ENCODE data around the gene STAT5A. TPM values are rescaled to one million over a fixed set of nuclear protein-coding genes. Genes with fewer than 3 reads are reported as not detected.
"Not testable (repeated sequence)": the region's sequence is repeated elsewhere in the genome, so short reads cannot be mapped to it uniquely, and the experiment has no call there.

Gene STAT5A
- total and polyA plus RNA-seq, 5 donors, result 8.1 to 30.5 (median 23.3) TPM

- H3K4me1 ChIP-seq (ENCODE audit: control insufficient read depth, insufficient read depth, low read length); ATAC-seq; H3K9me3 ChIP-seq (ENCODE audit: control insufficient read depth, low read length); H3K4me3 ChIP-seq (ENCODE audit: low read length); DNase-seq; intact Hi-C loops (cut with DNase I); H3K27me3 ChIP-seq (ENCODE audit: control insufficient read depth, insufficient read depth); H3K27ac ChIP-seq (ENCODE audit: low read length): not testable (repeated sequence)
- WGBS, result 93% methylated on average over 3 of the region's 17 CpGs
Measured at GRCh38 chr17:42299913-42300312, 11.6 kb downstream of the STAT5A start.

GRCh38 chr17:42301022-42301421 lies 12.7 kb downstream of the STAT5A start:
- Histone ChIP-seq H3K27me3 (ENCODE audit: control insufficient read depth, insufficient read depth) (no peaks in the 10 kb centered on the region), H3K4me3 (ENCODE audit: low read length) (no peak overlapping the region), H3K4me1 (ENCODE audit: control insufficient read depth, insufficient read depth, low read length) (no peaks in the 10 kb centered on the region), H3K9me3 (ENCODE audit: control insufficient read depth, low read length) (no peaks in the 10 kb centered on the region), H3K27ac (ENCODE audit: low read length) (no peak overlapping the region)
- ATAC-seq (no peak), DNase-seq (peak in 1 of 3 donors; percentile 28)
- 81% methylated on average over 9 of the region's 9 CpGs for WGBS
- intact Hi-C loops (cut with DNase I), result no loop called here

- DNase-seq, result peak in 1 of 3 donors; percentile 9
- Histone ChIP-seq H3K9me3 (ENCODE audit: control insufficient read depth, low read length) (no peaks in the 10 kb centered on the region), H3K27ac (ENCODE audit: low read length) (no peak overlapping the region), H3K4me3 (ENCODE audit: low read length) (no peak overlapping the region), H3K27me3 (ENCODE audit: control insufficient read depth, insufficient read depth) (no peaks in the 10 kb centered on the region), H3K4me1 (ENCODE audit: control insufficient read depth, insufficient read depth, low read length) (no peaks in the 10 kb centered on the region)
- ATAC-seq, result no peak
- WGBS, result 81% methylated on average over 3 of the region's 3 CpGs
- intact Hi-C loops (cut with DNase I), result no loop called here
Measured at GRCh38 chr17:42303694-42304093, 15.4 kb downstream of the STAT5A start.

GRCh38 chr17:42304187-42305030 lies 16.1 kb downstream of the STAT5A start:
- Histone ChIP-seq H3K4me3 (ENCODE audit: low read length) (no peak overlapping the region), H3K27ac (ENCODE audit: low read length) (no peak overlapping the region), H3K9me3 (ENCODE audit: control insufficient read depth, low read length) (no peaks in the 10 kb centered on the region), H3K4me1 (ENCODE audit: control insufficient read depth, insufficient read depth, low read length) (no peaks in the 10 kb centered on the region), H3K27me3 (ENCODE audit: control insufficient read depth, insufficient read depth) (no peaks in the 10 kb centered on the region)
- 96% methylated on average over 16 of the region's 16 CpGs for WGBS
- ATAC-seq, result no peak
- peak in 1 of 3 donors; percentile 40 for DNase-seq
- intact Hi-C loops (cut with DNase I), result loop anchor here in 1 of 4 donors (5.0 kb wide), 1 partner anchor 228 kb away; no protein-coding TSS in a partner anchor

GRCh38 chr17:42305031-42305330 lies 16.7 kb downstream of the STAT5A start:
- H3K27me3 ChIP-seq (ENCODE audit: control insufficient read depth, insufficient read depth); H3K4me3 ChIP-seq (ENCODE audit: low read length); H3K4me1 ChIP-seq (ENCODE audit: control insufficient read depth, insufficient read depth, low read length); H3K27ac ChIP-seq (ENCODE audit: low read length); H3K9me3 ChIP-seq (ENCODE audit: control insufficient read depth, low read length); ATAC-seq: not testable (repeated sequence)
- 98% methylated on average over 6 of the region's 6 CpGs for WGBS
- peak in 1 of 3 donors; percentile 2 for DNase-seq
- intact Hi-C loops (cut with DNase I), result loop anchor here in 1 of 4 donors (5.0 kb wide), 1 partner anchor 227 kb away; no protein-coding TSS in a partner anchor

- Histone ChIP-seq H3K4me3 (ENCODE audit: low read length) (no peak overlapping the region), H3K27me3 (ENCODE audit: control insufficient read depth, insufficient read depth) (no peaks in the 10 kb centered on the region), H3K4me1 (ENCODE audit: control insufficient read depth, insufficient read depth, low read length) (no peaks in the 10 kb centered on the region), H3K9me3 (ENCODE audit: control insufficient read depth, low read length) (no peaks in the 10 kb centered on the region), H3K27ac (ENCODE audit: low read length) (no peak overlapping the region)
- ATAC-seq (no peak), DNase-seq (peak in 1 of 3 donors; percentile 49)
- intact Hi-C loops (cut with DNase I), result loop anchor here in 1 of 4 donors (5.0 kb wide), 1 partner anchor 227 kb away; no protein-coding TSS in a partner anchor
- 92% methylated on average over 18 of the region's 18 CpGs for WGBS
Measured at GRCh38 chr17:42305543-42306384, 17.5 kb downstream of the STAT5A start.

GRCh38 chr17:42306385-42306667 lies 18.0 kb downstream of the STAT5A start:
- 94% methylated on average over 5 of the region's 5 CpGs for WGBS
- ATAC-seq (no peak), DNase-seq (peak in 1 of 3 donors; percentile 36)
- H3K27me3 ChIP-seq (ENCODE audit: control insufficient read depth, insufficient read depth), result no peaks in the 10 kb centered on the region
- H3K27ac ChIP-seq (ENCODE audit: low read length), result no peak overlapping the region
- intact Hi-C loops (cut with DNase I), result loop anchor here in 1 of 4 donors (5.0 kb wide), 1 partner anchor 226 kb away; no protein-coding TSS in a partner anchor
- H3K9me3 ChIP-seq (ENCODE audit: control insufficient read depth, low read length), result no peaks in the 10 kb centered on the region
- H3K4me3 ChIP-seq (ENCODE audit: low read length), result no peak overlapping the region
- H3K4me1 ChIP-seq (ENCODE audit: control insufficient read depth, insufficient read depth, low read length), result no peaks in the 10 kb centered on the region

GRCh38 chr17:42307362-42307927 lies 19.1 kb downstream of the STAT5A start:
- Histone ChIP-seq H3K4me3 (ENCODE audit: low read length) (no peak overlapping the region), H3K27ac (ENCODE audit: low read length) (no peak overlapping the region), H3K4me1 (ENCODE audit: control insufficient read depth, insufficient read depth, low read length) (no peaks in the 10 kb centered on the region), H3K27me3 (ENCODE audit: control insufficient read depth, insufficient read depth) (no peaks in the 10 kb centered on the region), H3K9me3 (ENCODE audit: control insufficient read depth, low read length) (no peaks in the 10 kb centered on the region)
- ATAC-seq (no peak), DNase-seq (peak in 1 of 3 donors; percentile 50)
- intact Hi-C loops (cut with DNase I), result loop anchor here in 1 of 4 donors (5.0 kb wide), 1 partner anchor 225 kb away; no protein-coding TSS in a partner anchor
- WGBS, result 94% methylated on average over 19 of the region's 19 CpGs

GRCh38 chr17:42308446-42308845 lies 20.1 kb downstream of the STAT5A start:
- no peaks in the 10 kb centered on the region for H3K4me1 ChIP-seq (ENCODE audit: control insufficient read depth, insufficient read depth, low read length)
- H3K27ac ChIP-seq (ENCODE audit: low read length), result no peak overlapping the region
- ATAC-seq, result no peak
- H3K27me3 ChIP-seq (ENCODE audit: control insufficient read depth, insufficient read depth), result no peaks in the 10 kb centered on the region
- no peaks in the 10 kb centered on the region for H3K9me3 ChIP-seq (ENCODE audit: control insufficient read depth, low read length)
- 83% methylated on average over 7 of the region's 7 CpGs for WGBS
- no peak overlapping the region for H3K4me3 ChIP-seq (ENCODE audit: low read length)
- DNase-seq, result no peak
- intact Hi-C loops (cut with DNase I), result loop anchor here in 1 of 4 donors (5.0 kb wide), 1 partner anchor 224 kb away; no protein-coding TSS in a partner anchor

- intact Hi-C loops (cut with DNase I), result loop anchor here in 1 of 4 donors (5.0 kb wide), 1 partner anchor 223 kb away; no protein-coding TSS in a partner anchor
- Histone ChIP-seq H3K27me3 (ENCODE audit: control insufficient read depth, insufficient read depth) (no peaks in the 10 kb centered on the region), H3K27ac (ENCODE audit: low read length) (no peak overlapping the region), H3K9me3 (ENCODE audit: control insufficient read depth, low read length) (no peaks in the 10 kb centered on the region), H3K4me1 (ENCODE audit: control insufficient read depth, insufficient read depth, low read length) (peaks cover 3% of the 10 kb centered on the region), H3K4me3 (ENCODE audit: low read length) (no peak overlapping the region)
- 87% methylated on average over 9 of the region's 9 CpGs for WGBS
- DNase-seq (peak in 1 of 3 donors; percentile 52), ATAC-seq (no peak)
Measured at GRCh38 chr17:42309142-42309541, 20.8 kb downstream of the STAT5A start.

All from right cardiac atrium (tissue), 5 donors.